GM12878 (cell line): Measurements from ENCODE around the gene GALNT18.

ENCODE experiments used
- CREM ChIP-seq: IDR thresholded peaks from 2 replicates; pipeline ENCODE4 v1.6.1; 2014; ENCODE audit warnings: antibody characterized with exemption, low read depth
- EP300 ChIP-seq, 2 experiments: fragments of 150-350 bp in 1 of 2; IDR thresholded peaks; 2 replicates each; pipeline ENCODE4 v1.6.1; 2011 to 2012; ENCODE audit warnings: low read depth in 2 of 2, low read length in 2 of 2, borderline replicate concordance in 1 of 2, improper control_type of control experiment in 1 of 2, inconsistent platforms in 1 of 2; ENCODE audit not compliant: control insufficient read depth in 1 of 2
- EZH2 ChIP-seq: IDR thresholded peaks from 2 replicates; pipeline ENCODE4 v1.6.1; 2012; ENCODE audit warnings: low read depth, mild to moderate bottlenecking, control low read depth, inconsistent platforms, low read length, borderline replicate concordance; ENCODE audit not compliant: control insufficient read depth
- FOXK2 ChIP-seq: fragments of 450-650 bp; IDR thresholded peaks from 2 replicates; pipeline ENCODE4 v1.6.1; 2017; ENCODE audit warnings: mild to moderate bottlenecking, moderate library complexity
- JUND ChIP-seq: IDR thresholded peaks from 2 replicates; pipeline ENCODE4 v1.6.1; 2012; ENCODE audit warnings: low read depth, mild to moderate bottlenecking, low read length, improper control_type of control experiment, moderate library complexity
- MAX ChIP-seq: IDR thresholded peaks from 2 replicates; pipeline ENCODE4 v1.6.1; 2012; ENCODE audit warnings: low read depth, low read length, improper control_type of control experiment
- RAD21 ChIP-seq: IDR thresholded peaks from 2 replicates; pipeline ENCODE4 v1.6.1; 2011; ENCODE audit warnings: mild to moderate bottlenecking, low read depth, low read length, moderate library complexity; ENCODE audit not compliant: insufficient read depth
- SP1 ChIP-seq: IDR thresholded peaks from one replicate; pipeline ENCODE4 v1.6.1; 2011; ENCODE audit warnings: low read depth, low read length
- ZNF274 ChIP-seq: IDR thresholded peaks from one replicate; pipeline ENCODE4 v1.8.0; 2011; ENCODE audit not compliant: insufficient read length, insufficient read depth
- TF ChIP-seq, protein P1 (sequence below), 3 experiments: IDR thresholded peaks in 2 of 3; conservative IDR thresholded peaks in 1 of 3; 2 replicates each; pipeline ENCODE4 v1.5.1; 2011; ENCODE audit warnings: low read depth in 3 of 3, low read length in 3 of 3, mild to moderate bottlenecking in 3 of 3, control low read depth in 2 of 3, moderate library complexity in 2 of 3, inconsistent platforms in 1 of 3, mixed read lengths in 1 of 3; ENCODE audit not compliant: control insufficient read depth in 2 of 3, insufficient read depth in 1 of 3; ENCODE audit errors: extremely low read depth in 1 of 3
- TF ChIP-seq, protein P2 (sequence below): IDR thresholded peaks from 2 replicates; pipeline ENCODE4 v1.6.1; 2012; ENCODE audit warnings: mild to moderate bottlenecking, low read depth, low read length

DNA sequence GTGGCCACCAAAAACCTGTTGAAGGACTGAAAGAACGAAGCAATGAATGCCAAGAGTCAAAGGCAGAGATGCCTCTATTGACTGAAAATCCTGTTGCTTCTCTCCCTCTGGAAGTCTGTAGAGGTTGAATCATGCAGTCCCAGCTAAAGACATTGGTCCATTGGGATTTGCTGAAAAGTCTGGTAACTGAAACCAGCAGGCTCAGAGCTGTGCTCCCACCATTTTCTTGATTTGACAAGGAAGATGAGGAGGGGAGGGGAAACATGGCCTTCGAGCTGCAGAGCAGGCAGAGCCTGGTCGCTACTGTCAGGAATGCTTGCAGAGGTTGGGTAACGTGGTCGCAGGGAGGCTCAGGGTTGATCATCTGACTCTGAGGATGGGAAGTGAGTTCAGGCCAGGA, 196.0 kb downstream of the GALNT18 start:
- TF ChIP-seq RAD21 (no peak), FOXK2 (no peak), EZH2 (no peak), MAX (no peak), JUND (no peak), EP300 (IDR thresholded peaks at IDR 0.05; ENCODE audit: borderline replicate concordance in 1 of 2, control insufficient read depth in 1 of 2, low read depth in 2 of 2, low read length in 2 of 2) (no peak), SP1 (no peak), ZNF274 (no peak), CREM (no peak)
- TF ChIP-seq, protein P1, sequence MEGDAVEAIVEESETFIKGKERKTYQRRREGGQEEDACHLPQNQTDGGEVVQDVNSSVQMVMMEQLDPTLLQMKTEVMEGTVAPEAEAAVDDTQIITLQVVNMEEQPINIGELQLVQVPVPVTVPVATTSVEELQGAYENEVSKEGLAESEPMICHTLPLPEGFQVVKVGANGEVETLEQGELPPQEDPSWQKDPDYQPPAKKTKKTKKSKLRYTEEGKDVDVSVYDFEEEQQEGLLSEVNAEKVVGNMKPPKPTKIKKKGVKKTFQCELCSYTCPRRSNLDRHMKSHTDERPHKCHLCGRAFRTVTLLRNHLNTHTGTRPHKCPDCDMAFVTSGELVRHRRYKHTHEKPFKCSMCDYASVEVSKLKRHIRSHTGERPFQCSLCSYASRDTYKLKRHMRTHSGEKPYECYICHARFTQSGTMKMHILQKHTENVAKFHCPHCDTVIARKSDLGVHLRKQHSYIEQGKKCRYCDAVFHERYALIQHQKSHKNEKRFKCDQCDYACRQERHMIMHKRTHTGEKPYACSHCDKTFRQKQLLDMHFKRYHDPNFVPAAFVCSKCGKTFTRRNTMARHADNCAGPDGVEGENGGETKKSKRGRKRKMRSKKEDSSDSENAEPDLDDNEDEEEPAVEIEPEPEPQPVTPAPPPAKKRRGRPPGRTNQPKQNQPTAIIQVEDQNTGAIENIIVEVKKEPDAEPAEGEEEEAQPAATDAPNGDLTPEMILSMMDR (IDR thresholded peaks at IDR 0.05 in 2 of 3, conservative IDR thresholded peaks at IDR 0.05 in 1 of 3; ENCODE audit: control insufficient read depth in 2 of 3, extremely low read depth in 1 of 3, insufficient read depth in 1 of 3, low read depth in 3 of 3, low read length in 3 of 3) = no peak
- TF ChIP-seq, protein P2, sequence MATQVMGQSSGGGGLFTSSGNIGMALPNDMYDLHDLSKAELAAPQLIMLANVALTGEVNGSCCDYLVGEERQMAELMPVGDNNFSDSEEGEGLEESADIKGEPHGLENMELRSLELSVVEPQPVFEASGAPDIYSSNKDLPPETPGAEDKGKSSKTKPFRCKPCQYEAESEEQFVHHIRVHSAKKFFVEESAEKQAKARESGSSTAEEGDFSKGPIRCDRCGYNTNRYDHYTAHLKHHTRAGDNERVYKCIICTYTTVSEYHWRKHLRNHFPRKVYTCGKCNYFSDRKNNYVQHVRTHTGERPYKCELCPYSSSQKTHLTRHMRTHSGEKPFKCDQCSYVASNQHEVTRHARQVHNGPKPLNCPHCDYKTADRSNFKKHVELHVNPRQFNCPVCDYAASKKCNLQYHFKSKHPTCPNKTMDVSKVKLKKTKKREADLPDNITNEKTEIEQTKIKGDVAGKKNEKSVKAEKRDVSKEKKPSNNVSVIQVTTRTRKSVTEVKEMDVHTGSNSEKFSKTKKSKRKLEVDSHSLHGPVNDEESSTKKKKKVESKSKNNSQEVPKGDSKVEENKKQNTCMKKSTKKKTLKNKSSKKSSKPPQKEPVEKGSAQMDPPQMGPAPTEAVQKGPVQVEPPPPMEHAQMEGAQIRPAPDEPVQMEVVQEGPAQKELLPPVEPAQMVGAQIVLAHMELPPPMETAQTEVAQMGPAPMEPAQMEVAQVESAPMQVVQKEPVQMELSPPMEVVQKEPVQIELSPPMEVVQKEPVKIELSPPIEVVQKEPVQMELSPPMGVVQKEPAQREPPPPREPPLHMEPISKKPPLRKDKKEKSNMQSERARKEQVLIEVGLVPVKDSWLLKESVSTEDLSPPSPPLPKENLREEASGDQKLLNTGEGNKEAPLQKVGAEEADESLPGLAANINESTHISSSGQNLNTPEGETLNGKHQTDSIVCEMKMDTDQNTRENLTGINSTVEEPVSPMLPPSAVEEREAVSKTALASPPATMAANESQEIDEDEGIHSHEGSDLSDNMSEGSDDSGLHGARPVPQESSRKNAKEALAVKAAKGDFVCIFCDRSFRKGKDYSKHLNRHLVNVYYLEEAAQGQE = no peak
